HTERT RPE-1 (cell line): Measurements from ENCODE around the gene KLF7.

Experiments
- in situ Hi-C: fragments of 300-500 bp; cut with MboI; formaldehyde crosslinking; loops from 4 replicates; pipeline ENCODE4 v1.14.3; 2020; ENCODE audit warnings: low sequenced_read_pairs

KLF7 gene

GRCh38 chr2:207035875-207036274 is 129.9 kb downstream of the KLF7 start:
- in situ Hi-C loops = no loop called here

GRCh38 chr2:207032490-207032889 is 133.3 kb downstream of the KLF7 start:
- in situ Hi-C loops = no loop called here
